Trophoblast cell (in vitro differentiated cells and primary cell): ENCODE data around the gene HPD.

Experiments used
- DNase-seq, 2 donors: peaks; one replicate each; pipeline ENCODE4 v3.0.0-alpha.2; 2016
- H2AFZ ChIP-seq: 2 replicates; pipeline ENCODE4 v1.6.1; 2013; ENCODE audit warnings: low read length, moderate library complexity, mild to moderate bottlenecking; ENCODE audit not compliant: insufficient read depth, poor library complexity
- H2AK5ac ChIP-seq: 2 replicates; pipeline ENCODE4 v1.6.1; 2013; ENCODE audit warnings: mild to moderate bottlenecking, low read length
- H2BK120ac ChIP-seq: 2 replicates; pipeline ENCODE4 v1.6.1; 2013; ENCODE audit warnings: low read length, mild to moderate bottlenecking, moderate library complexity; ENCODE audit not compliant: insufficient read depth, poor library complexity
- H2BK12ac ChIP-seq: 2 replicates; pipeline ENCODE4 v1.6.1; 2013; ENCODE audit warnings: mild to moderate bottlenecking, low read length, moderate library complexity
- H2BK5ac ChIP-seq: 2 replicates; pipeline ENCODE4 v1.6.1; 2013; ENCODE audit warnings: low read length, low read depth, moderate library complexity, mild to moderate bottlenecking; ENCODE audit not compliant: poor library complexity
- H3K14ac ChIP-seq: 2 replicates; pipeline ENCODE4 v1.6.1; 2013; ENCODE audit warnings: mild to moderate bottlenecking, low read length
- H3K18ac ChIP-seq: 2 replicates; pipeline ENCODE4 v1.6.1; 2013; ENCODE audit warnings: mild to moderate bottlenecking, low read length
- H3K23ac ChIP-seq: 2 replicates; pipeline ENCODE4 v1.6.1; 2013; ENCODE audit warnings: low read length
- H3K27ac ChIP-seq: 2 replicates; pipeline ENCODE4 v1.5.1; 2013; ENCODE audit warnings: low read depth, mild to moderate bottlenecking, inconsistent platforms, low read length, moderate library complexity
- H3K27me3 ChIP-seq: 2 replicates; pipeline ENCODE4 v1.6.1; 2013; ENCODE audit warnings: inconsistent platforms, mild to moderate bottlenecking, low read length, moderate library complexity; ENCODE audit not compliant: insufficient read depth
- H3K36me3 ChIP-seq, 2 experiments: 1 replicate in 1 of 2; 2 replicates in 1 of 2; pipeline ENCODE4 v1.6.1; 2013; ENCODE audit warnings: low read length in 2 of 2, mild to moderate bottlenecking in 2 of 2, moderate library complexity in 1 of 2; ENCODE audit not compliant: insufficient read depth in 2 of 2, control insufficient read depth in 1 of 2
- H3K4ac ChIP-seq: 2 replicates; pipeline ENCODE4 v1.6.1; 2013; ENCODE audit warnings: low read depth, mild to moderate bottlenecking, low read length, moderate library complexity
- H3K4me1 ChIP-seq, 2 experiments: 1 replicate in 1 of 2; 2 replicates in 1 of 2; pipeline ENCODE4 v1.6.1; 2013; ENCODE audit warnings: low read length in 2 of 2, mild to moderate bottlenecking in 2 of 2, moderate library complexity in 1 of 2; ENCODE audit not compliant: insufficient read depth in 2 of 2, control insufficient read depth in 1 of 2
- H3K4me2 ChIP-seq: 2 replicates; pipeline ENCODE4 v1.6.1; 2013; ENCODE audit warnings: inconsistent platforms, mild to moderate bottlenecking, low read length, moderate library complexity
- H3K4me3 ChIP-seq: 2 replicates; pipeline ENCODE4 v1.5.1; 2013; ENCODE audit warnings: mild to moderate bottlenecking, low read depth, low read length, inconsistent platforms
- H3K79me1 ChIP-seq: one replicate; pipeline ENCODE4 v1.6.1; 2013; ENCODE audit warnings: low read length
- H3K79me2 ChIP-seq: 2 replicates; pipeline ENCODE4 v1.6.1; 2013; ENCODE audit warnings: low read length, mild to moderate bottlenecking; ENCODE audit not compliant: control insufficient read depth, insufficient read depth, poor library complexity
- H3K9ac ChIP-seq: 2 replicates; pipeline ENCODE4 v1.6.1; 2013; ENCODE audit warnings: mild to moderate bottlenecking, low read length
- H3K9me3 ChIP-seq: 2 replicates; pipeline ENCODE4 v1.6.1; 2013; ENCODE audit warnings: low read depth, mild to moderate bottlenecking, control low read depth, inconsistent platforms, low read length; ENCODE audit not compliant: insufficient read depth
- H4K12ac ChIP-seq: 2 replicates; pipeline ENCODE4 v1.6.1; 2013; ENCODE audit warnings: low read depth, mild to moderate bottlenecking, low read length, moderate library complexity
- H4K8ac ChIP-seq: 2 replicates; pipeline ENCODE4 v1.6.1; 2013; ENCODE audit warnings: low read depth, mild to moderate bottlenecking, low read length, moderate library complexity
- H4K91ac ChIP-seq: one replicate; pipeline ENCODE4 v1.6.1; 2013; ENCODE audit warnings: low read depth, mild to moderate bottlenecking, low read length, moderate library complexity
- WGBS: extraction: QIAGEN DNeasy Blood & Tissue Kit; methylation state at CpG from one replicate; pipeline ENCODE4 v1.1.7; 2013; ENCODE audit warnings: missing lambda C conversion rate; ENCODE audit not compliant: insufficient read length, insufficient coverage; ENCODE audit errors: extremely low coverage; 5-methylcytosine and 5-hydroxymethylcytosine counted together

The HPD gene

DNA sequence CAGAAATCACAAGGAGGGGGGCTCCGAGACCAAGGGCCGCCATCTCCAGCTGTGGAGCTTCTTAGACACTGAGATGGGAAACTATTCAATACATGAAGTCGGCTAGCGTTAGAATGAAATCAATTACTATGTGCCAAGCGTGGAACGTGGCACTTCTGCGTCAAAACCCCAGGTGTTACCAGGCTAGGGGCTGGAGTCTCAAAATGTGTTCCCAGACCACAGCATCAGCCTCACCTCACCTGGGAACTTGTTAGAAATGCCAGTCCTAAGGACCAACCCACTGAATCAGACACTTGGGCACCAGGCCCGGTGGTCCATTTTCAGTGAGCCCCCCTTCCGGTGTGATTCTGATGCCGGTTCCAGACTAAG is 59.9 kb downstream of the HPD start:
- Histone ChIP-seq H3K14ac (peak overlapping the region; percentile 35), H4K12ac (no peak overlapping the region), H3K4me1 (peaks cover 26 to 43% of the 10 kb centered on the region in 2 experiments), H4K8ac (peak overlapping the region; percentile 40), H3K79me1 (peaks cover 52% of the 10 kb centered on the region), H2BK120ac (no peak overlapping the region), H3K9me3 (no peaks in the 10 kb centered on the region), H2BK12ac (peak overlapping the region; percentile 59), H3K4ac (peak overlapping the region; percentile 6), H2AFZ (no peak overlapping the region), H3K23ac (no peak overlapping the region), H2BK5ac (peak overlapping the region; percentile 85), H3K27ac (peak overlapping the region; percentile 82), H3K18ac (peak overlapping the region; percentile 26), H2AK5ac (peak overlapping the region; percentile 28), H3K4me2 (peak overlapping the region; percentile 63), H3K79me2 (peaks cover 39% of the 10 kb centered on the region), H3K36me3 (peaks cover 18 to 31% of the 10 kb centered on the region in 2 experiments), H3K27me3 (no peaks in the 10 kb centered on the region), H3K4me3 (peak overlapping the region; percentile 54), H3K9ac (peak overlapping the region; percentile 25), H4K91ac (peak overlapping the region; percentile 47)
- peak in 1 of 2 donors; percentile 44 for DNase-seq
- WGBS = no CpG with 5 or more reads among the region's 10 CpGs

DNA sequence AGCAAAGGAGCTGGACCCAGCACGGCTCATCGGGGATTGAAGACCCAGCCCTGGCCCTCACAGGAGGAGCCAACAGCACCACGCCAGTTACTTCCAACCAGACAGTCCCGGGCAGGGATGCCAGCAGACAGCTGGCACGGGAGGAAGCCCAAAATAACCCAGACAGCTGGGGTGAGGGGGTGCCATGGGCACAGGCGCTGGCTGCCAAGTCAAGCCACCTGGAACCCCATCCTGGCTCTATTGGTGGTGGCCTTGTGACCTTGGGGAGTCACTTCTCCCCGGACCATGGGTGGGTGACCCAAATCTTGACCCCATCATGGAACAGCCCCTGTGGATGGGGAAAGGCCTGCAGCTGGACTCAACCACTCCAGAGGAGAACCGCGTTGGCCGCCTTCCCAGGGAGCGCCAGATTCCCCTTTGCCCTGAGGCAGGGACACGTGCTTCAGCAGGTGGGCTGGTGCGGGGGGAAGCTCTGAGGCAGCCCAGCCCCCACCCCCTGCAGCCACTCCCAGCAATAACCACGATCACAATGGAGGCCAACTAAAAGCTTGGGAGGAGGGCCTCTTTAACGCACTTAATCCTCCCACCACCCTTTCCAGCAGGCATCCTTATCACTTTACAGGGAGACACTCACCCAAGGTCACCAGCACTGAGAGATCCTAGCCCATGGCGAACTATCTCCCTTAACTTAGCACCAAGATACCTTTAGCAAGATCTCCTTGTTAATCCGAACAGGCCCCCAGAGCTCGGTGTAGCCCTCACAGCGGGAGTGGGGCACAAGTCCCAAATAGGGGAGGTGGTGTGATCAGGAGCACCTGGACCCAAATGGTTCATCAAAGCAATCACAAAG is 60.5 kb downstream of the HPD start:
- peak overlapping the region; percentile 6 for H3K4ac ChIP-seq
- H2BK12ac ChIP-seq = peak overlapping the region; percentile 29
- H3K9me3 ChIP-seq = no peaks in the 10 kb centered on the region
- no peak overlapping the region for H2AK5ac ChIP-seq
- H3K9ac ChIP-seq = peak overlapping the region; percentile 25
- H3K4me3 ChIP-seq = no peak overlapping the region
- H3K4me1 ChIP-seq = peaks cover 31 to 47% of the 10 kb centered on the region in 2 experiments
- H4K91ac ChIP-seq = peak overlapping the region; percentile 47
- H3K23ac ChIP-seq = no peak overlapping the region
- H2BK120ac ChIP-seq = peak overlapping the region; percentile 9
- no peaks in the 10 kb centered on the region for H3K27me3 ChIP-seq
- no CpG with 5 or more reads among the region's 19 CpGs for WGBS
- peak in 1 of 2 donors; percentile 50 for DNase-seq
- peak overlapping the region; percentile 82 for H3K27ac ChIP-seq
- H3K4me2 ChIP-seq = peak overlapping the region; percentile 63
- H3K18ac ChIP-seq = peak overlapping the region; percentile 12
- H4K12ac ChIP-seq = peak overlapping the region; percentile 32
- H3K14ac ChIP-seq = peak overlapping the region; percentile 36
- H3K79me2 ChIP-seq = peaks cover 34% of the 10 kb centered on the region
- H2BK5ac ChIP-seq = peak overlapping the region; percentile 34
- peaks cover 52% of the 10 kb centered on the region for H3K79me1 ChIP-seq
- H3K36me3 ChIP-seq = peaks cover 18 to 31% of the 10 kb centered on the region in 2 experiments
- H2AFZ ChIP-seq = no peak overlapping the region
- peak overlapping the region; percentile 40 for H4K8ac ChIP-seq

DNA sequence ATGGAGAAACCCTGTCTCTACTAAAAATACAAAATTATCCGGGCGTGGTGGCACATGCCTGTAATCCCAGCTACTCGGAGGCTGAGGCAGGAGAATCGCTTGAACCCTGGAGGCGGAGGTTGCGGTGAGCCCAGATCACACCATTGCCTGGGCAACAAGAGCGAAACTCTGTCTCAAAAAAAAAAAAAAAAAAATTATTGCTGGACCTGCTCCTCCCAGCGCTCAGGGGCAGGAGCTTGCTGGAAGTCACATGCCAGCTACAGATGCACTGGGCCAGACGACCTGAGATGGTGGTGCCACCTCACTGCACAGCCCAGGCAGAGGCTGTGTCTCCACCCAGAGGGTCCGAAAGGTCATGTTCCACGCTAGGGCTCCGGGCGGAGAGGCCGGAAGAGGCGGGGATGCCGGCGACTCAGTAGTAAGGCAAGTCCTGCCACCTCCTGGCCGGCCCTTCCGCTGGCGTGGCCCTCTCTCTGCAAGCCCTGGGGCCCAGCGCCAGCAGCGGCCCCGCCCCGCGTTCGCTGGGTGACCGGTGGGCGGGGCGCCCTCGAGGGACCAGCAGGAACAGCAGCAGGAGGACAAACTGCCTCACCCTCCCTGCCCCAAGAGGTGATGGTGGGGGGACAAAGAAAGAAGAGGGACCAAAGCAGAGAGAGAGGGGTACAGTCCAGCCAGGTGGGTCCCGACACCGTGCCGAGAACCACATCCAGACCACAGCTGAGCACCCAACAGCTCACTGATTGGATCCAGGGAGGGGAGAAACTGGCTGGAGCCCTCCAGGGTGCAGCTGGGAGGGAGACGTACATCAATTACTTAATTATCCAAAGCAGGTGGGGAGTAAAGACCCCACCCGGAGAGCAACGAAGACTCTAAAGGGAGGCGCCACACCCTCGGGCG is 61.6 kb downstream of the HPD start:
- DNase-seq = peak; percentile 98
- Histone ChIP-seq H2AFZ (no peak overlapping the region), H3K9ac (no peak overlapping the region), H3K36me3 (peaks cover 18 to 31% of the 10 kb centered on the region in 2 experiments), H2BK12ac (no peak overlapping the region), H4K8ac (peak overlapping the region; percentile 12), H3K18ac (peak overlapping the region; percentile 57), H3K4me1 (peaks cover 39 to 48% of the 10 kb centered on the region in 2 experiments), H3K4me2 (peak overlapping the region; percentile 37), H3K79me1 (peaks cover 51% of the 10 kb centered on the region), H3K14ac (peak overlapping the region; percentile 4), H3K23ac (no peak overlapping the region), H2BK5ac (peak overlapping the region; percentile 10), H3K27me3 (no peaks in the 10 kb centered on the region), H3K4me3 (no peak overlapping the region), H2AK5ac (peak overlapping the region; percentile 18), H2BK120ac (peak overlapping the region; percentile 34), H3K27ac (peak overlapping the region; percentile 66), H4K91ac (no peak overlapping the region), H3K79me2 (peaks cover 34% of the 10 kb centered on the region), H3K4ac (peak overlapping the region; percentile 41), H3K9me3 (no peaks in the 10 kb centered on the region), H4K12ac (peak overlapping the region; percentile 39)
- WGBS = no CpG with 5 or more reads among the region's 39 CpGs
